DOHH2 (cell line): Measurements from ENCODE around the gene PRKN.

ENCODE experiments used
- EZH2phosphoT487 ChIP-seq: fragments of 200-600 bp; sonication (generic); IDR thresholded peaks from 2 replicates; pipeline ENCODE4 v1.6.1; 2017; ENCODE audit warnings: borderline replicate concordance, mild to moderate bottlenecking, antibody characterized with exemption, low read length, moderate library complexity, mixed read lengths
- TF ChIP-seq, protein P1 (sequence below): fragments of 200-600 bp; sonication (generic); IDR thresholded peaks from one replicate; pipeline ENCODE4 v1.5.1; 2014; ENCODE audit warnings: antibody characterized with exemption, mild to moderate bottlenecking, low read depth, low read length; ENCODE audit not compliant: poor library complexity, severe bottlenecking

DNA sequence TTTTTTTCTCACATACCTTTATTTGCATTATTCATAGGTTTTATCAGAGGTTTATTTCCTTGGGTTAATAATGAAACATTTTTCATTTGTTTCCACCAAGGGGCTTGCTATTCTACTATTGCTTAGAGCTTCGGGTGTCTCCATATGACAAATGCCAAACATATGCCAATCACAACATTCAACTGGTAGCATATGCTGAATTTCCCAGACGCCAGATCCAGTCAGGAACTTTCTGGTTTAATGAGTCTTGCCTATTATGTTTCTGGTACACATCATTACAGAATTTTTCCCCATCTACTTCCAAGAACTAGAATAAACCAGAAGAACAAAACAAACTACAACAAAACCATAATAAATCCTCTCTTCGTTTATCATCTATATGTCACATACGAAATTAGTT, 180.7 kb downstream of the PRKN start:
- TF ChIP-seq, protein P1, sequence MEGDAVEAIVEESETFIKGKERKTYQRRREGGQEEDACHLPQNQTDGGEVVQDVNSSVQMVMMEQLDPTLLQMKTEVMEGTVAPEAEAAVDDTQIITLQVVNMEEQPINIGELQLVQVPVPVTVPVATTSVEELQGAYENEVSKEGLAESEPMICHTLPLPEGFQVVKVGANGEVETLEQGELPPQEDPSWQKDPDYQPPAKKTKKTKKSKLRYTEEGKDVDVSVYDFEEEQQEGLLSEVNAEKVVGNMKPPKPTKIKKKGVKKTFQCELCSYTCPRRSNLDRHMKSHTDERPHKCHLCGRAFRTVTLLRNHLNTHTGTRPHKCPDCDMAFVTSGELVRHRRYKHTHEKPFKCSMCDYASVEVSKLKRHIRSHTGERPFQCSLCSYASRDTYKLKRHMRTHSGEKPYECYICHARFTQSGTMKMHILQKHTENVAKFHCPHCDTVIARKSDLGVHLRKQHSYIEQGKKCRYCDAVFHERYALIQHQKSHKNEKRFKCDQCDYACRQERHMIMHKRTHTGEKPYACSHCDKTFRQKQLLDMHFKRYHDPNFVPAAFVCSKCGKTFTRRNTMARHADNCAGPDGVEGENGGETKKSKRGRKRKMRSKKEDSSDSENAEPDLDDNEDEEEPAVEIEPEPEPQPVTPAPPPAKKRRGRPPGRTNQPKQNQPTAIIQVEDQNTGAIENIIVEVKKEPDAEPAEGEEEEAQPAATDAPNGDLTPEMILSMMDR: no peak
- no peak for TF ChIP-seq EZH2phosphoT487
